CD14-positive monocyte (primary cell): ENCODE measurements around the gene SERBP1. TPM values are rescaled to one million over a fixed set of nuclear protein-coding genes. Genes with fewer than 3 reads are reported as not detected.
"Not testable (repeated sequence)": the region's sequence is repeated elsewhere in the genome, so short reads cannot be mapped to it uniquely, and the experiment has no call there.

ENCODE experiments used
- DNase-seq, 3 donors: peaks; one replicate each; pipeline ENCODE4 v3.0.0-alpha.2; 2011 to 2022
- H2AFZ ChIP-seq: 2 replicates; pipeline ENCODE4 v1.6.0; 2012; ENCODE audit warnings: mild to moderate bottlenecking, low read depth, low read length, inconsistent platforms; ENCODE audit not compliant: insufficient read depth, poor library complexity, severe bottlenecking
- H3K27ac ChIP-seq, 2 donors: 1 replicate in 1 of 2; 2 replicates in 1 of 2; pipeline ENCODE4 v1.5.1; 2012 to 2013; ENCODE audit warnings: low read length in 2 of 2, control low read depth in 1 of 2, inconsistent platforms in 1 of 2, low read depth in 1 of 2, mild to moderate bottlenecking in 1 of 2
- H3K27me3 ChIP-seq, 2 donors: one replicate each; pipeline versions ENCODE4 v1.6.0 to v1.6.1; 2011 to 2013; ENCODE audit warnings: low read length in 2 of 2; ENCODE audit not compliant: control insufficient read depth in 2 of 2, insufficient read depth in 2 of 2
- H3K36me3 ChIP-seq, 2 donors: replicated peaks in 1 of 2; 1 replicate in 1 of 2; 2 replicates in 1 of 2; pipeline versions ENCODE4 v1.5.1 to v1.6.1; 2012 to 2013; ENCODE audit warnings: low read length in 2 of 2, control low read depth in 1 of 2, inconsistent platforms in 1 of 2, mild to moderate bottlenecking in 1 of 2; ENCODE audit not compliant: insufficient read depth in 2 of 2, control insufficient read depth in 1 of 2
- H3K4me1 ChIP-seq, 2 donors: 1 replicate in 1 of 2; 2 replicates in 1 of 2; pipeline versions ENCODE4 v1.5.1 to v1.6.1; 2012 to 2013; ENCODE audit warnings: low read length in 2 of 2, control low read depth in 1 of 2, inconsistent platforms in 1 of 2, mild to moderate bottlenecking in 1 of 2, moderate library complexity in 1 of 2; ENCODE audit not compliant: insufficient read depth in 2 of 2, control insufficient read depth in 1 of 2
- H3K4me2 ChIP-seq: replicated peaks from 2 replicates; pipeline ENCODE3; 2012; ENCODE audit warnings: low read length, moderate library complexity, mild to moderate bottlenecking; ENCODE audit not compliant: poor library complexity, severe bottlenecking; ENCODE audit errors: extremely low read depth
- H3K4me3 ChIP-seq, 3 experiments: fragments of 200-600 bp in 1 of 3; sonication (generic) in 1 of 3; replicated peaks in 1 of 3; 1 replicate in 2 of 3; 2 replicates in 1 of 3; pipeline ENCODE4 v1.5.1; 2011 to 2013; ENCODE audit warnings: low read length in 3 of 3, mild to moderate bottlenecking in 3 of 3, control low read depth in 2 of 3, low read depth in 2 of 3, inconsistent platforms in 1 of 3, moderate library complexity in 1 of 3
- H3K79me2 ChIP-seq: 2 replicates; pipeline ENCODE4 v1.6.0; 2012; ENCODE audit warnings: mild to moderate bottlenecking, control low read depth, inconsistent platforms, low read length, moderate library complexity; ENCODE audit not compliant: insufficient read depth
- H3K9ac ChIP-seq: 2 replicates; pipeline ENCODE4 v1.6.0; 2017; ENCODE audit warnings: low read length, mild to moderate bottlenecking; ENCODE audit not compliant: insufficient read depth, poor library complexity, severe bottlenecking
- H3K9me3 ChIP-seq, 2 donors: replicated peaks in 1 of 2; 1 replicate in 1 of 2; 2 replicates in 1 of 2; pipeline versions ENCODE4 v1.5.1 to v1.6.1; 2012 to 2013; ENCODE audit warnings: low read length in 2 of 2, control low read depth in 1 of 2; ENCODE audit not compliant: control insufficient read depth in 1 of 2, insufficient read depth in 1 of 2
- H4K20me1 ChIP-seq: 2 replicates; pipeline ENCODE4 v1.6.0; 2012; ENCODE audit warnings: mild to moderate bottlenecking, low read length, control low read depth, moderate library complexity; ENCODE audit not compliant: insufficient read depth
- H3K27ac Mint-ChIP-seq, 7 donors: one replicate each; pipeline ENCODE4 v1.8.0; 2020; ENCODE audit warnings: mild to moderate bottlenecking in 7 of 7, mixed read lengths in 7 of 7, moderate library complexity in 6 of 7, inconsistent platforms in 2 of 7
- H3K27me3 Mint-ChIP-seq, 3 donors: one replicate each; pipeline ENCODE4 v1.8.0; 2021 to 2022; ENCODE audit warnings: low read depth in 3 of 3, mild to moderate bottlenecking in 3 of 3, mixed read lengths in 3 of 3, moderate library complexity in 3 of 3, inconsistent platforms in 1 of 3
- H3K36me3 Mint-ChIP-seq, 2 donors: one replicate each; pipeline ENCODE4 v1.8.0; 2020; ENCODE audit warnings: mixed read lengths in 2 of 2, inconsistent platforms in 1 of 2, mild to moderate bottlenecking in 1 of 2
- H3K4me1 Mint-ChIP-seq: one replicate; pipeline ENCODE4 v1.8.0; 2020; ENCODE audit warnings: mild to moderate bottlenecking, mixed read lengths
- H3K4me3 Mint-ChIP-seq, 2 donors: one replicate each; pipeline ENCODE4 v1.8.0; 2020; ENCODE audit warnings: mild to moderate bottlenecking in 2 of 2, mixed read lengths in 2 of 2, moderate library complexity in 1 of 2
- H3K9me3 Mint-ChIP-seq, 7 donors: one replicate each; pipeline ENCODE4 v1.8.0; 2020 to 2022; ENCODE audit warnings: mixed read lengths in 7 of 7, mild to moderate bottlenecking in 6 of 7, moderate library complexity in 6 of 7, inconsistent platforms in 2 of 7
- WGBS: methylation state at CpG from one replicate; pipeline ENCODE4 v1.1.5; 2013; ENCODE audit warnings: missing lambda C conversion rate; ENCODE audit not compliant: insufficient coverage; 5-methylcytosine and 5-hydroxymethylcytosine counted together
- intact Hi-C, 2 donors: fragments of 100-400 bp; cut with micrococcal nuclease; formaldehyde crosslinking; loops; one replicate each; pipeline versions ENCODE4 v1.15.0 to v1.15.1; 2023
- polyA plus RNA-seq, 3 donors: library from polyadenylated mRNA; depleted of rRNA in 1 of 3; unstranded in 2 of 3; stranded (reverse) in 1 of 3; fragments of 300-500 nt in 2 of 3; fragments of >200 nt in 1 of 3; fragmentation: Illumina TruSeq in 2 of 3; gene quantifications; 1 replicate in 2 of 3; 2 replicates in 1 of 3; pipeline ENCODE4 v1.2.3, GENCODE V29; 2012 to 2021
- TF ChIP-seq, protein P1 (sequence below): fragments of 200-600 bp; IDR thresholded peaks from one replicate; pipeline ENCODE4 v1.8.0; 2022; ENCODE audit warnings: antibody characterized with exemption, mild to moderate bottlenecking

The SERBP1 gene
- polyA plus RNA-seq, 3 donors, result 38.2 to 78.8 (median 75.3) TPM

GRCh38 chr1:67401443-67401842, 28.8 kb downstream of the SERBP1 start:
- H3K4me1 Mint-ChIP-seq, result no peaks in the 10 kb centered on the region
- no peak overlapping the region for H3K9ac ChIP-seq
- H3K27ac Mint-ChIP-seq, result no peak overlapping the region
- H3K27ac ChIP-seq, result no peak overlapping the region
- no peaks in the 10 kb centered on the region for H3K9me3 ChIP-seq
- peaks cover 0 to 4% (median 4%) of the 10 kb centered on the region in 3 donors for H3K27me3 Mint-ChIP-seq
- peaks cover 0 to 2% (median 0%) of the 10 kb centered on the region in 7 donors for H3K9me3 Mint-ChIP-seq
- no peak overlapping the region for H3K4me3 Mint-ChIP-seq
- peaks cover 0 to 4% of the 10 kb centered on the region in 2 donors for H3K36me3 ChIP-seq
- H3K79me2 ChIP-seq, result no peaks in the 10 kb centered on the region
- no peak overlapping the region for H3K4me3 ChIP-seq
- no peak overlapping the region for H3K4me2 ChIP-seq
- H3K4me1 ChIP-seq, result no peaks in the 10 kb centered on the region
- no peaks in the 10 kb centered on the region for H3K27me3 ChIP-seq
- WGBS, result no CpG with 5 or more reads among the region's 6 CpGs
- peaks cover 0 to 4% of the 10 kb centered on the region in 2 donors for H3K36me3 Mint-ChIP-seq
- TF ChIP-seq, protein P1, sequence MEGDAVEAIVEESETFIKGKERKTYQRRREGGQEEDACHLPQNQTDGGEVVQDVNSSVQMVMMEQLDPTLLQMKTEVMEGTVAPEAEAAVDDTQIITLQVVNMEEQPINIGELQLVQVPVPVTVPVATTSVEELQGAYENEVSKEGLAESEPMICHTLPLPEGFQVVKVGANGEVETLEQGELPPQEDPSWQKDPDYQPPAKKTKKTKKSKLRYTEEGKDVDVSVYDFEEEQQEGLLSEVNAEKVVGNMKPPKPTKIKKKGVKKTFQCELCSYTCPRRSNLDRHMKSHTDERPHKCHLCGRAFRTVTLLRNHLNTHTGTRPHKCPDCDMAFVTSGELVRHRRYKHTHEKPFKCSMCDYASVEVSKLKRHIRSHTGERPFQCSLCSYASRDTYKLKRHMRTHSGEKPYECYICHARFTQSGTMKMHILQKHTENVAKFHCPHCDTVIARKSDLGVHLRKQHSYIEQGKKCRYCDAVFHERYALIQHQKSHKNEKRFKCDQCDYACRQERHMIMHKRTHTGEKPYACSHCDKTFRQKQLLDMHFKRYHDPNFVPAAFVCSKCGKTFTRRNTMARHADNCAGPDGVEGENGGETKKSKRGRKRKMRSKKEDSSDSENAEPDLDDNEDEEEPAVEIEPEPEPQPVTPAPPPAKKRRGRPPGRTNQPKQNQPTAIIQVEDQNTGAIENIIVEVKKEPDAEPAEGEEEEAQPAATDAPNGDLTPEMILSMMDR, result no peak
- no peaks in the 10 kb centered on the region for H4K20me1 ChIP-seq
- H2AFZ ChIP-seq, result no peak overlapping the region
- intact Hi-C loops, result no loop called here
- no peak for DNase-seq

DNA sequence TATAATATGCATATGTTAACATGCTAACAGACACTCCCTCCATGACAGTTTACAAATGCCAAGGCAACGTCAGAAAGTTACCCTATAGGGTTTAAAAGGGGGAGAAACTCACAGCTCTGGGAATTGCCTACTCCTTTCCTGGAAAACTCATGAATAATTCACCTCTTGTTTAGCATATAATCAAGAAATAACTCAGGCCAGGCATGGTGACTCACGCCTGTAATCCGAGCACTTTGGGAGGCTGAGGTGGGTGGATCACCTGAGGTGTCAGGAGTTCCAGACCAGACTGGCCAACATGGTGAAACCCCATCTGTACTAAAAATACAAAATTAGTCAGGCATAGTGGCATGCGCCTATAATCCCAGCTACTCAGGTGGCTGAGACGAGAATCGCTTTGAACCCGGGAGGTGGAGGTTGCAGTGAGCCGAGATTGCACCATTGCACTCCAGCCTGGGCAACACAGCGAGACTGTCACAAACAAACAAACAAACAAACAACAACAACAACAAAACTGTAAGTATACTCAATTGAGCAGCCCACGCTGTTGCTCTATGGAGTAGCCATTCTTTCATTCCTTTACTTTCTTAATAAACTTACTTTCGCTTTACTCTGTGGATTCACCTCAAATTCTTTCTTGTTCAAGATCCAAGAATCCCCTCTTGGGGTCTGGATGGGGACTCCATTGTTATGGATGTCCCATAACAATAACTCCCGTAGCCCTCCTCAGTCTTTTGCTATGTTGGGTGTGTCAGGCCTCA, 30.0 kb downstream of the SERBP1 start:
- H3K4me2 ChIP-seq, H3K27me3 ChIP-seq, H3K27ac Mint-ChIP-seq, H3K9me3 Mint-ChIP-seq, H2AFZ ChIP-seq, H3K36me3 ChIP-seq, H3K36me3 Mint-ChIP-seq, H3K4me3 Mint-ChIP-seq, H3K4me1 Mint-ChIP-seq, H3K4me3 ChIP-seq, DNase-seq, H3K9me3 ChIP-seq, H3K4me1 ChIP-seq, H3K27me3 Mint-ChIP-seq, H3K79me2 ChIP-seq, H4K20me1 ChIP-seq, intact Hi-C loops, H3K27ac ChIP-seq, H3K9ac ChIP-seq: not testable (repeated sequence)
- WGBS, result 96% methylated on average over 9 of the region's 12 CpGs
